Activated CD8-positive, alpha-beta T cell treated with anti-CD3 and anti-CD28 coated beads for 36 hours (primary cell): ENCODE measurements around the gene GDI1. TPM values are rescaled to one million over a fixed set of nuclear protein-coding genes. Genes with fewer than 3 reads are reported as not detected.

Source experiments
- ATAC-seq: fragments of 200-7000 bp; cut with Tn5 transposase; one replicate; pipeline ENCODE4 v1.10.0; 2021; ENCODE audit warnings: mild to moderate bottlenecking, moderate library complexity
- CTCF ChIA-PET: fragments of 350-600 bp; sonication (Branson Sonifier 250); formaldehyde crosslinking; loops from one replicate; lab custom pipeline; 2021; ENCODE audit warnings: antibody characterized with exemption; lab: Charles Lee
- POLR2A ChIA-PET: fragments of 350-600 bp; sonication (Branson Sonifier 250); formaldehyde crosslinking; loops from one replicate; lab custom pipeline; 2021; ENCODE audit warnings: antibody characterized with exemption; lab: Charles Lee
- DNase-seq: peaks from one replicate; pipeline ENCODE4 v3.0.0-alpha.2; 2020
- H3K27ac Mint-ChIP-seq: one replicate; pipeline ENCODE4 v1.8.0; 2021; ENCODE audit warnings: mild to moderate bottlenecking, mixed read lengths
- H3K27me3 Mint-ChIP-seq: one replicate; pipeline ENCODE4 v1.8.0; 2021; ENCODE audit warnings: mixed read lengths
- H3K36me3 Mint-ChIP-seq: one replicate; pipeline ENCODE4 v1.8.0; 2021; ENCODE audit warnings: low read depth, mixed read lengths
- H3K4me1 Mint-ChIP-seq: one replicate; pipeline ENCODE4 v1.8.0; 2021; ENCODE audit warnings: low read depth, mixed read lengths
- H3K4me3 Mint-ChIP-seq: one replicate; pipeline ENCODE4 v1.8.0; 2021; ENCODE audit warnings: mild to moderate bottlenecking, moderate library complexity, mixed read lengths
- H3K9me3 Mint-ChIP-seq: one replicate; pipeline ENCODE4 v1.8.0; 2021; ENCODE audit warnings: mixed read lengths
- intact Hi-C: fragments of 100-400 bp; cut with micrococcal nuclease; formaldehyde crosslinking; loops from one replicate; pipeline ENCODE4 v1.10.0; 2022
- total RNA-seq, 2 experiments: library from RNA; stranded (reverse); gene quantifications; one replicate each; pipeline ENCODE4 v1.2.3, GENCODE V29; 2021
- TF ChIP-seq, protein P1 (sequence below): fragments of 200-600 bp; IDR thresholded peaks from one replicate; pipeline ENCODE4 v1.8.0; 2022; ENCODE audit warnings: antibody characterized with exemption, mild to moderate bottlenecking

Gene GDI1
- total RNA-seq, 2 experiments from 2014 or later, result 76.5 TPM

DNA sequence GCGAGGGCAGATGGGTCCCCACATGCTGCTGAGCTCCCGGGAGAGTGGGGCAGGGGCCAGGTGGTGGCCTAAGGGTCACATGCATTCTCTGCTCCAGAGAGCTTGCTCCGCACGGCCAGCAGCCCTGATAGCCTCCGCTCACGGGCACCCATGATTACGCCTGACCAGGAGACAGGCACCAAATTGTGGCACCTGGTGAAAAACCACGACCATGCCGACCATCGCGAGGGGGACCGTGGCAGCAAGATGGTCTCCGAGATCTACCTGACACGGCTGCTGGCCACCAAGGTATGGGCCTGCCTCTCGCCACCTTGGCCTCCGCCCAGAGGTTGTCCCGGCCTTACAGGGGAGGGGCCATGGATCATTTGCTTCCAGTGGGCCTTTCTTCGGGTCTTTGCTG, 32.9 kb downstream of the GDI1 start:
- Mint-ChIP-seq H3K4me1 (no peaks in the 10 kb centered on the region), H3K4me3 (no peak overlapping the region), H3K36me3 (peaks cover 2% of the 10 kb centered on the region), H3K9me3 (no peaks in the 10 kb centered on the region), H3K27ac (no peak overlapping the region), H3K27me3 (no peaks in the 10 kb centered on the region)
- ATAC-seq (no peak), DNase-seq (no peak)
- intact Hi-C loops, result no loop called here
- TF ChIP-seq, protein P1, sequence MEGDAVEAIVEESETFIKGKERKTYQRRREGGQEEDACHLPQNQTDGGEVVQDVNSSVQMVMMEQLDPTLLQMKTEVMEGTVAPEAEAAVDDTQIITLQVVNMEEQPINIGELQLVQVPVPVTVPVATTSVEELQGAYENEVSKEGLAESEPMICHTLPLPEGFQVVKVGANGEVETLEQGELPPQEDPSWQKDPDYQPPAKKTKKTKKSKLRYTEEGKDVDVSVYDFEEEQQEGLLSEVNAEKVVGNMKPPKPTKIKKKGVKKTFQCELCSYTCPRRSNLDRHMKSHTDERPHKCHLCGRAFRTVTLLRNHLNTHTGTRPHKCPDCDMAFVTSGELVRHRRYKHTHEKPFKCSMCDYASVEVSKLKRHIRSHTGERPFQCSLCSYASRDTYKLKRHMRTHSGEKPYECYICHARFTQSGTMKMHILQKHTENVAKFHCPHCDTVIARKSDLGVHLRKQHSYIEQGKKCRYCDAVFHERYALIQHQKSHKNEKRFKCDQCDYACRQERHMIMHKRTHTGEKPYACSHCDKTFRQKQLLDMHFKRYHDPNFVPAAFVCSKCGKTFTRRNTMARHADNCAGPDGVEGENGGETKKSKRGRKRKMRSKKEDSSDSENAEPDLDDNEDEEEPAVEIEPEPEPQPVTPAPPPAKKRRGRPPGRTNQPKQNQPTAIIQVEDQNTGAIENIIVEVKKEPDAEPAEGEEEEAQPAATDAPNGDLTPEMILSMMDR, result no peak
- POLR2A ChIA-PET, result no interaction called here
- CTCF ChIA-PET, result no interaction called here

DNA sequence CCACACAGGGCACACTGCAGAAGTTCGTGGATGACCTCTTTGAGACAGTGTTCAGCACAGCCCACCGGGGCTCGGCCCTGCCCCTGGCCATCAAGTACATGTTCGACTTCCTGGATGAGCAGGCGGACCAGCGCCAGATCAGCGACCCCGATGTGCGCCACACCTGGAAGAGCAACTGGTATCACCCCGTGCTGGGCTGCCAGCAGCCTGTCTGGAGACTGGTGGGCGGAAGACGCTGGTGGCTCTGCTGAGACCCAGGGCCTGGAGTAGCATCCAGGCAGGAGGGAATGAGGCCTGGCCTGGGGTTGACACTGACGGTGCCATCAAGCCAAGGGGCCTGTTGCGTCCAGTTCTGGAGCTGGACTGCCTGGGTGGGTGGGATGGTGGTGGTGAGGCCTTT, 33.5 kb downstream of the GDI1 start:
- Mint-ChIP-seq H3K4me1 (peaks cover 1% of the 10 kb centered on the region), H3K27ac (no peak overlapping the region), H3K4me3 (no peak overlapping the region), H3K27me3 (no peaks in the 10 kb centered on the region), H3K9me3 (no peaks in the 10 kb centered on the region), H3K36me3 (peaks cover 2% of the 10 kb centered on the region)
- ChIA-PET CTCF (no interaction called here), POLR2A (no interaction called here)
- ATAC-seq (no peak), DNase-seq (no peak)
- intact Hi-C loops, result no loop called here
- TF ChIP-seq, protein P1, result no peak

DNA sequence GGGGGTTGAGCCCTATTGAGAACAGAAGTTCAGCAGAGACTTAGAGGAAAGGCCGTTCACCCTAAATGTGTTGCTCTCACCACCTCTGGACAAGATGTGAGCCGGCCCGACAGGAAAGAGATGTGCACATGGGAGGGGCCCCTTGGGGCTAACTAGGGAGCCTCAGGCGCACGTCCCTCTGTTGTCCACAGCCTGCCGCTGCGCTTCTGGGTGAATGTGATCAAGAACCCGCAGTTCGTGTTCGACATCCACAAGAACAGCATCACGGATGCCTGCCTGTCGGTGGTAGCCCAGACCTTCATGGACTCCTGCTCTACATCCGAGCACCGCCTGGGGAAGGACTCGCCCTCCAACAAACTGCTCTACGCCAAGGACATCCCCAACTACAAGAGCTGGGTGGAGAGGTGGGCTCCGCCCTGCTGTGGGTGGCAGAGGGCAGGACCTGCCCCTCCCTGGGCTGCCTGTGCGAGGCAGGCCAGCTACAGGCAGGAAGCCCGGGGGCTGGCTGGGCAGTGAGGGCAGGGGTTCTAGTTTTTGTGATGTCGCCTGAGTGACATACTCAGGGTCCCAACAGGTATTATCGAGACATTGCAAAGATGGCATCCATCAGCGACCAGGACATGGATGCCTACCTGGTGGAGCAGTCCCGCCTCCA, 34.1 kb downstream of the GDI1 start:
- TF ChIP-seq, protein P1, result no peak
- intact Hi-C loops, result no loop called here
- H3K27me3 Mint-ChIP-seq, result no peaks in the 10 kb centered on the region
- no peak overlapping the region for H3K4me3 Mint-ChIP-seq
- ChIA-PET POLR2A (interaction anchor here (0.7 kb wide), 1 partner anchor 9 kb away, joined by 3 read pairs; no protein-coding TSS in a partner anchor), CTCF (no interaction called here)
- H3K4me1 Mint-ChIP-seq, result peaks cover 4% of the 10 kb centered on the region
- no peaks in the 10 kb centered on the region for H3K9me3 Mint-ChIP-seq
- ATAC-seq, result no peak
- peaks cover 5% of the 10 kb centered on the region for H3K36me3 Mint-ChIP-seq
- H3K27ac Mint-ChIP-seq, result no peak overlapping the region
- DNase-seq, result no peak

DNA sequence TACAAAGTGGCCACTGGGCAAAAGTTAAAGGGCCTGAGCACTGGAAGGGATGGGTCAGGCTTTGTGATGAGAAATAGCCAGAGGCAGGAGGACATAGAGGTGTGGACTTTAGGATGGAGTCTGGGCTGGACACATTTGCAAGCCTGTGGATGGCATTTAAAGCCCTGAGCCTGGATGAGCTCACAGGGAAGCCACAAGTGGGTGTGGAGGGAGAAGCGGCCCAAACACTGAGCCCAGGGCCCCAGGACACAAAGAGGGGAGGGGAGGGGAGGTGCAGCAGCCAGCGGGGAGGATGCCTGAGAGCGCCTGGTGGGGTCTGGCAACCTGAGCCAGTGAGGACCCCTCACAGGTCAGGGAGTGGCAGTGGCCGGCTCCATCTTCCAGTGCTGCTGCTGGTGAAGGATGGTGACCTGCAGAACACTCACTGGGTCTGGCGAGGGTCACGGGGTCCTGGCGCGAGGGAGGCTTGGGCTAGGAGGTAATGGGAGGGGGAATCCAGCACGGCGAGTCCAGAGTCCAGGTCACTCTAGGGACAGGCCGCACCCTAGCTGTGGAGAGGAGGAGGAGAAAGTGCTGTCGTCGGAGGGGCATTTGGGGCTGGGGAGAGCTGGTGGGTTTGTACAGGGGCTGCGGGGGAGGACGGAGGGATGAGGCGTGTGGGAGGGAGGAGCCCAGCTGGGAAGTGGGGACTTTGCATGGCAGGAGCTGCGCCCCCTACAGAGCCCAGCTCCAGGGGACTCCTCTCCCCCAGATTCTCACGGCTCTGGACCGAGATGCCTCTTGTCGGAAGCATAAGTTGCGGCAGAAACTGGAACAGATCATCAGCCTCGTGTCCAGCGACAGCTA, 35.1 kb downstream of the GDI1 start:
- TF ChIP-seq, protein P1, result no peak
- no peak overlapping the region for H3K27ac Mint-ChIP-seq
- intact Hi-C loops, result no loop called here
- CTCF ChIA-PET, result no interaction called here
- H3K4me1 Mint-ChIP-seq, result peaks cover 6% of the 10 kb centered on the region
- H3K4me3 Mint-ChIP-seq, result no peak overlapping the region
- POLR2A ChIA-PET, result no interaction called here
- no peaks in the 10 kb centered on the region for H3K9me3 Mint-ChIP-seq
- no peaks in the 10 kb centered on the region for H3K27me3 Mint-ChIP-seq
- H3K36me3 Mint-ChIP-seq, result peaks cover 5% of the 10 kb centered on the region
- DNase-seq, result no peak
- no peak for ATAC-seq
